ENCODE data around the gene TAS1R2. TPM values are rescaled to one million over a fixed set of nuclear protein-coding genes. Genes with fewer than 3 reads are reported as not detected.

The TAS1R2 gene
- total and polyA plus RNA-seq, 2 of the 13 experiments (the other 11 are each of a cell fraction or from before 2014, with no cell fraction given): not detected

- 0 out of 2 replicates have a peak, but pooled peaks have one; percentile 25 for TF ChIP-seq RFXAP (CRISPR knock-in tag; IDR thresholded peaks at IDR 0.05; ENCODE audit: borderline replicate concordance)
- no peak for TF ChIP-seq PAWR (CRISPR knock-in tag; IDR thresholded peaks at IDR 0.05; ENCODE audit: borderline replicate concordance)
- no peak for TF ChIP-seq ZNF546 (CRISPR knock-in tag; conservative IDR thresholded peaks at IDR 0.05)
- no peak for TF ChIP-seq ZNF781 (CRISPR knock-in tag; IDR thresholded peaks at IDR 0.05; ENCODE audit: borderline replicate concordance, not compliant biosample characterization)
- peak; percentile 60; the same call in 1 of the 2 replicates for TF ChIP-seq SPEN (CRISPR knock-in tag; IDR thresholded peaks at IDR 0.05; ENCODE audit: low read depth)
- TF ChIP-seq ARID2 (CRISPR knock-in tag; IDR thresholded peaks at IDR 0.05; ENCODE audit: borderline replicate concordance): no peak
- no peak for TF ChIP-seq ETV6 (CRISPR knock-in tag; conservative IDR thresholded peaks at IDR 0.05)
- no peak; the same call in 1 of the 2 replicates for TF ChIP-seq UBTF (CRISPR knock-in tag; IDR thresholded peaks at IDR 0.05)
- TF ChIP-seq ZNF232 (CRISPR knock-in tag; IDR thresholded peaks at IDR 0.05; ENCODE audit: borderline replicate concordance): peak; percentile 63; the same call in 1 of the 2 replicates
- TF ChIP-seq YEATS2 (CRISPR knock-in tag; IDR thresholded peaks at IDR 0.05; ENCODE audit: borderline replicate concordance): peak; percentile 43; the same call in 1 of the 2 replicates
- TF ChIP-seq SMAD9 (CRISPR knock-in tag; IDR thresholded peaks at IDR 0.05): no peak
- TF ChIP-seq SOX6 (IDR thresholded peaks at IDR 0.05): no peak
- peak; percentile 86 for TF ChIP-seq SOX6 (CRISPR knock-in tag; IDR thresholded peaks at IDR 0.05)
- peak; percentile 97 for TF ChIP-seq MEIS1 (CRISPR knock-in tag; IDR thresholded peaks at IDR 0.05; ENCODE audit: borderline replicate concordance)
- no peak for TF ChIP-seq ZNF253 (CRISPR knock-in tag; IDR thresholded peaks at IDR 0.05; ENCODE audit: borderline replicate concordance)
- TF ChIP-seq ZUFSP (CRISPR knock-in tag; IDR thresholded peaks at IDR 0.05; ENCODE audit: borderline replicate concordance): no peak
- no peak for TF ChIP-seq RORA (CRISPR knock-in tag; IDR thresholded peaks at IDR 0.05)
- TF ChIP-seq DBP (CRISPR knock-in tag; IDR thresholded peaks at IDR 0.05; ENCODE audit: not compliant biosample characterization): no peak
- peak; percentile 56; the same call in 1 of the 2 replicates for TF ChIP-seq FOXK1 (CRISPR knock-in tag; IDR thresholded peaks at IDR 0.05; ENCODE audit: borderline replicate concordance, low read depth)
- no peak for TF ChIP-seq ZNF704 (CRISPR knock-in tag; IDR thresholded peaks at IDR 0.05; ENCODE audit: borderline replicate concordance)
- TF ChIP-seq HOXA5 (CRISPR knock-in tag; IDR thresholded peaks at IDR 0.05): peak; percentile 76; the same call in 1 of the 2 replicates
- no peak for TF ChIP-seq ZNF143 (CRISPR knock-in tag; IDR thresholded peaks at IDR 0.05)
- no peak for TF ChIP-seq KLF13 (CRISPR knock-in tag; IDR thresholded peaks at IDR 0.05)
- no peak for TF ChIP-seq ATRX (CRISPR knock-in tag; IDR thresholded peaks at IDR 0.05; ENCODE audit: borderline replicate concordance)
- peak; percentile 99 for TF ChIP-seq RARA (CRISPR knock-in tag; IDR thresholded peaks at IDR 0.05)
Observed at GRCh38 chr1:18900303-18900841, 40.9 kb upstream of the TAS1R2 start (continued).

Data from HepG2 (cell line).